Ascending aorta (tissue), 2 donors: ENCODE results near the gene ABCA7. TPM values are rescaled to one million over a fixed set of nuclear protein-coding genes. Genes with fewer than 3 reads are reported as not detected.
A peak's percentile ranks its signal among the peaks of the same experiment; 100 is the strongest.

ENCODE experiments used
- DNase-seq, 2 donors: peaks; one replicate each; pipeline ENCODE4 v3.0.0-alpha.2; 2019; ENCODE audit warnings: low spot score in 2 of 2
- H3K27ac ChIP-seq, 2 donors: fragments of 200-600 bp; sonication (generic); one replicate each; pipeline ENCODE4 v1.5.1; 2016 to 2017; ENCODE audit warnings: mild to moderate bottlenecking in 1 of 2
- H3K27me3 ChIP-seq: fragments of 200-600 bp; sonication (generic); one replicate; pipeline ENCODE4 v1.5.1; 2017
- H3K36me3 ChIP-seq, 2 donors: fragments of 200-600 bp; sonication (generic); one replicate each; pipeline ENCODE4 v1.5.1; 2016
- H3K4me1 ChIP-seq, 2 donors: fragments of 200-600 bp; sonication (generic); one replicate each; pipeline ENCODE4 v1.5.1; 2016 to 2017; ENCODE audit warnings: mild to moderate bottlenecking in 1 of 2
- H3K4me3 ChIP-seq, 2 donors: fragments of 200-600 bp; sonication (generic); one replicate each; pipeline ENCODE4 v1.5.1; 2016 to 2017; ENCODE audit warnings: mild to moderate bottlenecking in 1 of 2
- H3K9me3 ChIP-seq, 2 donors: fragments of 200-600 bp; sonication (generic); one replicate each; pipeline ENCODE4 v1.5.1; 2016
- CTCF ChIP-seq, 3 experiments: fragments of 200-600 bp in 2 of 3; fragments of 450-650 bp in 1 of 3; sonication (generic) in 2 of 3; IDR thresholded peaks; one replicate each; pipeline ENCODE4 v1.5.1; 2016 to 2019; ENCODE audit warnings: antibody characterized with exemption in 3 of 3, mild to moderate bottlenecking in 1 of 3, moderate library complexity in 1 of 3
- intact Hi-C: fragments of 100-400 bp; cut with DNase I; formaldehyde crosslinking; loops from one replicate; pipeline ENCODE4 v1.15.1; 2023
- total RNA-seq: library from RNA; depleted of rRNA; stranded (reverse); fragments of >200 nt; gene quantifications from one replicate; pipeline ENCODE4 v1.1.0, GENCODE V29; 2016

ABCA7 gene
- total RNA-seq, 1 donor from 2014 or later: 96.6 TPM

GRCh38 chr19:1063909-1064660 is 24.2 kb downstream of the ABCA7 start:
- no peaks in the 10 kb centered on the region for H3K36me3 ChIP-seq
- peaks cover 0 to 4% of the 10 kb centered on the region in 2 donors for H3K9me3 ChIP-seq
- H3K4me3 ChIP-seq: no peak overlapping the region
- peaks cover 17% of the 10 kb centered on the region for H3K27me3 ChIP-seq
- H3K4me1 ChIP-seq: peaks cover 8 to 20% of the 10 kb centered on the region in 2 donors
- DNase-seq: no peak
- intact Hi-C loops: no loop called here
- TF ChIP-seq CTCF (IDR thresholded peaks at IDR 0.05): no peak
- H3K27ac ChIP-seq: no peak overlapping the region

GRCh38 chr19:1064661-1065605 is 25.0 kb downstream of the ABCA7 start:
- peaks cover 19% of the 10 kb centered on the region for H3K27me3 ChIP-seq
- no peaks in the 10 kb centered on the region for H3K36me3 ChIP-seq
- TF ChIP-seq CTCF (IDR thresholded peaks at IDR 0.05): peak; percentile 84 to 90 (median 87)
- H3K27ac ChIP-seq: no peak overlapping the region
- H3K9me3 ChIP-seq: no peaks in the 10 kb centered on the region
- intact Hi-C loops: no loop called here
- no peak overlapping the region for H3K4me3 ChIP-seq
- peak in 1 of 2 donors; percentile 81 for DNase-seq
- H3K4me1 ChIP-seq: peaks cover 8 to 20% of the 10 kb centered on the region in 2 donors

GRCh38 chr19:1065606-1066109 is 25.8 kb downstream of the ABCA7 start:
- no peak for DNase-seq
- intact Hi-C loops: no loop called here

GRCh38 chr19:1066251-1066747 is 26.4 kb downstream of the ABCA7 start:
- intact Hi-C loops: no loop called here
- no peak overlapping the region for H3K27ac ChIP-seq
- H3K36me3 ChIP-seq: no peaks in the 10 kb centered on the region
- TF ChIP-seq CTCF (IDR thresholded peaks at IDR 0.05): no peak
- H3K4me1 ChIP-seq: peaks cover 8 to 24% of the 10 kb centered on the region in 2 donors
- no peak for DNase-seq
- H3K9me3 ChIP-seq: no peaks in the 10 kb centered on the region
- H3K27me3 ChIP-seq: peaks cover 21% of the 10 kb centered on the region
- peak overlapping the region; percentile 55 to 56 for H3K4me3 ChIP-seq

More at GRCh38 chr19:1065606-1066109, 25.8 kb downstream of the ABCA7 start:
- Histone ChIP-seq H3K4me1 (peaks cover 8 to 22% of the 10 kb centered on the region in 2 donors), H3K36me3 (no peaks in the 10 kb centered on the region), H3K4me3 (no peak overlapping the region), H3K27me3 (peaks cover 21% of the 10 kb centered on the region), H3K27ac (no peak overlapping the region), H3K9me3 (no peaks in the 10 kb centered on the region)
- TF ChIP-seq CTCF (IDR thresholded peaks at IDR 0.05): no peak

GRCh38 chr19:1066748-1067340 is 26.9 kb downstream of the ABCA7 start, which contains the start of gene ARHGAP45:
Gene ARHGAP45 (plus strand): TSS chr19:1067167. CDS start chr19:1067406, 239 bp downstream.
- Histone ChIP-seq H3K9me3 (no peaks in the 10 kb centered on the region), H3K27me3 (peaks cover 21% of the 10 kb centered on the region), H3K4me3 (peak within 1 kb of the TSS; percentile 55 to 56), H3K4me1 (peaks cover 8 to 24% of the 10 kb centered on the region in 2 donors), H3K27ac (peak within 1 kb of the TSS; percentile 14 to 37), H3K36me3 (no peaks in the 10 kb centered on the region)
- DNase-seq: no peak
- intact Hi-C loops: no loop called here
- no peak for TF ChIP-seq CTCF (IDR thresholded peaks at IDR 0.05)
